IMR-90 (cell line): ENCODE data around the gene CFAP58. TPM values are rescaled to one million over a fixed set of nuclear protein-coding genes. Genes with fewer than 3 reads are reported as not detected.
A peak's percentile ranks its signal among the peaks of the same experiment; 100 is the strongest.

Experiments used
- ATAC-seq: fragments of 200-7000 bp; cut with Tn5 transposase; 2 replicates; pipeline ENCODE4 v1.9.1; 2020; ENCODE audit warnings: low read depth, mild to moderate bottlenecking, moderate library complexity
- BruUV-seq: library from RNA; stranded (reverse); fragments of 400-500 nt; replicated peaks from 2 replicates; lab custom pipeline; 2021; lab: Mats Ljungman, UMichigan
- CTCF ChIA-PET: fragments of 300-600 bp; formaldehyde crosslinking; extraction: SDS; loops from one replicate; lab custom pipeline; 2021; ENCODE audit warnings: antibody characterized with exemption; lab: Yijun Ruan, JAX
- POLR2A ChIA-PET: fragments of 300-600 bp; sonication (Branson Sonifier 250); formaldehyde crosslinking; loops from one replicate; lab custom pipeline; 2022; ENCODE audit warnings: antibody characterized with exemption; ENCODE audit not compliant: unreplicated experiment; lab: Charles Lee
- DNase-seq: peaks from one replicate; pipeline ENCODE4 v3.0.0; 2013
- H2AFZ ChIP-seq: replicated peaks from 2 replicates; pipeline ENCODE3; 2013; ENCODE audit warnings: low read length, mild to moderate bottlenecking; ENCODE audit not compliant: poor library complexity
- H2AK5ac ChIP-seq: 2 replicates; pipeline ENCODE4 v1.6.1; 2013; ENCODE audit warnings: low read depth, low read length, inconsistent platforms
- H2AK9ac ChIP-seq: replicated peaks from 2 replicates; pipeline ENCODE3; 2013; ENCODE audit warnings: mild to moderate bottlenecking, low read depth, low read length, moderate library complexity; ENCODE audit not compliant: poor library complexity
- H2BK120ac ChIP-seq: 2 replicates; pipeline ENCODE4 v1.6.1; 2013; ENCODE audit warnings: low read depth, low read length, inconsistent platforms
- H2BK15ac ChIP-seq: 3 replicates; pipeline ENCODE4 v1.6.1; 2013; ENCODE audit warnings: low read depth, low read length, inconsistent platforms
- H2BK20ac ChIP-seq: 2 replicates; pipeline ENCODE4 v1.6.1; 2013; ENCODE audit warnings: low read depth, mild to moderate bottlenecking, inconsistent platforms, low read length, moderate library complexity
- H2BK5ac ChIP-seq: 2 replicates; pipeline ENCODE4 v1.6.1; 2013; ENCODE audit warnings: mild to moderate bottlenecking, low read depth, low read length, inconsistent platforms; ENCODE audit not compliant: poor library complexity, severe bottlenecking
- H3K14ac ChIP-seq: replicated peaks from 2 replicates; pipeline ENCODE4 v1.6.1; 2013; ENCODE audit warnings: low read depth, low read length, inconsistent platforms
- H3K18ac ChIP-seq: 2 replicates; pipeline ENCODE4 v1.6.1; 2013; ENCODE audit warnings: low read depth, low read length, control low read depth
- H3K23ac ChIP-seq: 2 replicates; pipeline ENCODE4 v1.6.1; 2013; ENCODE audit warnings: low read depth, low read length, inconsistent platforms
- H3K27ac ChIP-seq: 2 replicates; pipeline ENCODE4 v1.5.1; 2013; ENCODE audit warnings: mild to moderate bottlenecking, control low read depth, low read length; ENCODE audit not compliant: insufficient read depth
- H3K27me3 ChIP-seq: 2 replicates; pipeline ENCODE4 v1.6.1; 2013; ENCODE audit warnings: low read length; ENCODE audit not compliant: control insufficient read depth, insufficient read depth
- H3K36me3 ChIP-seq: 2 replicates; pipeline ENCODE4 v1.6.1; 2013; ENCODE audit warnings: low read length, mixed read lengths; ENCODE audit not compliant: control insufficient read depth, insufficient read depth
- H3K4ac ChIP-seq: 2 replicates; pipeline ENCODE4 v1.6.1; 2013; ENCODE audit warnings: low read depth, low read length, inconsistent platforms
- H3K4me1 ChIP-seq: 2 replicates; pipeline ENCODE4 v1.6.1; 2013; ENCODE audit warnings: low read length, mixed read lengths; ENCODE audit not compliant: control insufficient read depth, insufficient read depth
- H3K4me2 ChIP-seq: 2 replicates; pipeline ENCODE4 v1.6.1; 2013; ENCODE audit warnings: low read depth, mild to moderate bottlenecking, control low read depth, low read length, moderate library complexity
- H3K4me3 ChIP-seq: 2 replicates; pipeline ENCODE4 v1.5.1; 2013; ENCODE audit warnings: low read depth, mild to moderate bottlenecking, control low read depth, low read length, moderate library complexity; ENCODE audit not compliant: insufficient read depth
- H3K56ac ChIP-seq: 2 replicates; pipeline ENCODE4 v1.6.1; 2013; ENCODE audit warnings: low read length, inconsistent platforms; ENCODE audit not compliant: insufficient read depth; ENCODE audit errors: extremely low read depth
- H3K79me1 ChIP-seq, 2 experiments: 2 replicates each; pipeline ENCODE4 v1.6.1; 2013; ENCODE audit warnings: low read length in 2 of 2, inconsistent platforms in 1 of 2, low read depth in 1 of 2
- H3K9ac ChIP-seq: 2 replicates; pipeline ENCODE4 v1.6.1; 2013; ENCODE audit warnings: low read depth, low read length, control low read depth
- H3K9me1 ChIP-seq: 2 replicates; pipeline ENCODE4 v1.6.1; 2013; ENCODE audit warnings: low read length, inconsistent platforms; ENCODE audit not compliant: insufficient read depth
- H3K9me3 ChIP-seq: 2 replicates; pipeline ENCODE4 v1.6.1; 2013; ENCODE audit warnings: low read length; ENCODE audit not compliant: control insufficient read depth, insufficient read depth
- H4K20me1 ChIP-seq: 2 replicates; pipeline ENCODE4 v1.6.1; 2013; ENCODE audit warnings: low read length, inconsistent platforms; ENCODE audit not compliant: insufficient read depth
- H4K5ac ChIP-seq: 2 replicates; pipeline ENCODE4 v1.6.1; 2013; ENCODE audit warnings: mild to moderate bottlenecking, low read depth, low read length, control low read depth
- H4K8ac ChIP-seq, 2 experiments: 2 replicates each; pipeline ENCODE4 v1.6.1; 2013; ENCODE audit warnings: low read depth in 2 of 2, low read length in 2 of 2, control low read depth in 1 of 2, inconsistent platforms in 1 of 2
- H4K91ac ChIP-seq: 2 replicates; pipeline ENCODE4 v1.6.1; 2013; ENCODE audit warnings: low read depth, low read length, inconsistent platforms; ENCODE audit not compliant: insufficient read depth
- CEBPB ChIP-seq: IDR thresholded peaks from 2 replicates; pipeline ENCODE4 v1.6.1; 2012; ENCODE audit warnings: low read depth, low read length, improper control_type of control experiment
- NFE2L2 ChIP-seq: fragments of 150-350 bp; IDR thresholded peaks from 2 replicates; pipeline ENCODE4 v1.6.1; 2016; ENCODE audit warnings: low read depth, mild to moderate bottlenecking, low read length
- RAD21 ChIP-seq: IDR thresholded peaks from 2 replicates; pipeline ENCODE4 v1.6.1; 2012; ENCODE audit warnings: low read length, improper control_type of control experiment
- SMC3 ChIP-seq: fragments of 150-350 bp; IDR thresholded peaks from 2 replicates; pipeline ENCODE4 v1.6.1; 2016; ENCODE audit warnings: low read depth, mild to moderate bottlenecking, antibody characterized with exemption, low read length, moderate library complexity
- WGBS, 2 experiments: methylation state at CpG; one replicate each; pipeline versions ENCODE4 v1.1.5 to v1.1.7; 2013; ENCODE audit warnings: missing lambda C conversion rate in 2 of 2; ENCODE audit not compliant: insufficient read length in 1 of 2; ENCODE audit errors: extremely low coverage in 2 of 2; 5-methylcytosine and 5-hydroxymethylcytosine counted together
- dilution Hi-C: fragments of 300-500 bp; cut with HindIII; formaldehyde crosslinking; loops from one replicate; pipeline ENCODE4 v1.14.3; 2018; ENCODE audit warnings: low sequenced_read_pairs; ENCODE audit not compliant: unreplicated experiment
- in situ Hi-C: fragments of 300-500 bp; cut with MboI; formaldehyde crosslinking; loops from 3 replicates; pipeline ENCODE4 v1.14.3; 2019; ENCODE audit warnings: low sequenced_read_pairs, inconsistent platforms, mixed read lengths
- intact Hi-C: fragments of 100-400 bp; cut with micrococcal nuclease; formaldehyde crosslinking; loops from 2 replicates; pipeline ENCODE4 v1.10.0; 2022
- polyA plus RNA-seq, 3 experiments: library from polyadenylated mRNA; depleted of rRNA; stranded (reverse); fragments of >200 nt; gene quantifications; 2 replicates each; pipeline ENCODE4 v1.2.3, GENCODE V29; 2012; ENCODE audit warnings: low replicate concordance in 1 of 3
- total RNA-seq: library from RNA; depleted of rRNA; stranded (reverse); fragments of >200 nt; gene quantifications from 2 replicates; pipeline ENCODE4 v1.2.3, GENCODE V29; 2012

Gene CFAP58
- total and polyA plus RNA-seq, 2 of the 4 experiments (the other 2 are of a cell fraction) = 0.36 to 0.72 TPM

GRCh38 chr10:104316321-104317099 lies 37.1 kb upstream of the CFAP58 start:
- intact Hi-C loops = loop anchor here (2.0 kb wide), 1 partner anchor 14 kb away; no protein-coding TSS in a partner anchor
- H2AK5ac ChIP-seq = peak overlapping the region; percentile 46; the same call in 1 of the 2 replicates
- no peak overlapping the region for H2BK15ac ChIP-seq
- H3K9ac ChIP-seq = no peak overlapping the region
- peak overlapping the region; percentile 8 for H3K14ac ChIP-seq
- H3K9me1 ChIP-seq = peaks cover 50% of the 10 kb centered on the region
- in situ Hi-C loops = no loop called here
- no peak overlapping the region for H3K4me3 ChIP-seq
- peak overlapping the region; percentile 35; the same call in 1 of the 2 replicates for H3K4me2 ChIP-seq
- H2BK5ac ChIP-seq = peak overlapping the region; percentile 39
- peak overlapping the region; percentile 43 for H3K18ac ChIP-seq
- ChIA-PET CTCF (interaction anchor here (1.1 to 1.5 kb wide), 4 partner anchors 11 to 37 kb away, joined by 3 to 9 read pairs (median 5); no protein-coding TSS in a partner anchor), POLR2A (no interaction called here)
- H3K4me1 ChIP-seq = peaks cover 36% of the 10 kb centered on the region
- peak overlapping the region; percentile 19 for H2AK9ac ChIP-seq
- 100% methylated on average over 2 of the region's 9 CpGs; no CpG with 5 or more reads in 1 of the 2 experiments for WGBS, 2 experiments
- ATAC-seq (no peak), DNase-seq (no peak)
- H4K20me1 ChIP-seq = peaks cover 91% of the 10 kb centered on the region
- peak overlapping the region; percentile 44; the same call in 1 of the 2 replicates for H3K27ac ChIP-seq
- TF ChIP-seq NFE2L2 = no peak
- no peak for TF ChIP-seq CEBPB
- TF ChIP-seq RAD21 = no peak
- TF ChIP-seq SMC3 = no peak
- H4K8ac ChIP-seq = peak overlapping the region; percentile 5 to 20; a peak in 2 of 4 replicates
- BruUV-seq = no TSS peak
- peak overlapping the region; percentile 11; the same call in 1 of the 2 replicates for H4K5ac ChIP-seq
- H4K91ac ChIP-seq = 0 out of 2 replicates have a peak overlapping the region, but pooled peaks have one; percentile 11
- no peak overlapping the region for H3K56ac ChIP-seq
- no peaks in the 10 kb centered on the region for H3K9me3 ChIP-seq
- H2BK20ac ChIP-seq = no peak overlapping the region; the same call in 1 of the 2 replicates
- dilution Hi-C loops = no loop called here
- peaks cover 37% of the 10 kb centered on the region for H3K36me3 ChIP-seq
- no peak overlapping the region for H2AFZ ChIP-seq
- peak overlapping the region; percentile 20 for H2BK120ac ChIP-seq
- H3K27me3 ChIP-seq = no peaks in the 10 kb centered on the region
- H3K79me1 ChIP-seq = peaks cover 16 to 97% of the 10 kb centered on the region in 2 experiments
- H3K23ac ChIP-seq = peak overlapping the region; percentile 85
- H3K4ac ChIP-seq = peak overlapping the region; percentile 62
